ENCODE results near the gene NR2F1-AS1.
"Not testable (repeated sequence)": the region's sequence is repeated elsewhere in the genome, so short reads cannot be mapped to it uniquely, and the experiment has no call there.

Gene NR2F1-AS1

GRCh38 chr5:93510626-93511380, 70.2 kb downstream of the NR2F1-AS1 start:
- DNase-seq (ENCODE audit: low spot score in 2 of 2) (no peak), ATAC-seq (ENCODE audit: low read depth) (no peak)
- Mint-ChIP-seq H3K4me1 (no peaks in the 10 kb centered on the region), H3K9me3 (no peaks in the 10 kb centered on the region), H3K27ac (no peak overlapping the region), H3K36me3 (no peaks in the 10 kb centered on the region), H3K4me3 (no peak overlapping the region), H3K27me3 (peaks cover 3% of the 10 kb centered on the region)

DNA sequence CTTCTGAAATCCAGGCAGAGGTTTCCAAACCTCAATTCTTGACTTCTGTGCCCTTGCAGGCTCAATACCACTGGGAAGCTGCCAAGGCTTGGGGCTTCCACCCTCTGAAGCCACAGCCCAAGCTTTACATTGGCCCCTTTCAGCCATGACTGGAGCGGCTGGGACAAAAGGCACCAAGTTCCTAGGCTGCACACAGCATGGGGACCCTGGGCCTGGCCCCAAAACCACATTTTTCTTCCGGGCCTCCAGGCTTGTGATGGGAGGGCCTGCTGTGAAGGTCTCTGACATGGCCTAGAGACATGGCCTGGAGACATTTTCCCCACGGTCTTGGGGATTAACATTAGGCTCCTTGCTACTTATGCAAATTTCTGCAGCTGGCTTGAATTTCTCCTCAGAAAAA, 75.5 kb downstream of the NR2F1-AS1 start:
- not testable (repeated sequence) for H3K9me3 Mint-ChIP-seq; H3K27me3 Mint-ChIP-seq; H3K27ac Mint-ChIP-seq; ATAC-seq (ENCODE audit: low read depth); DNase-seq (ENCODE audit: low spot score in 2 of 2); H3K36me3 Mint-ChIP-seq; H3K4me1 Mint-ChIP-seq; H3K4me3 Mint-ChIP-seq

- ATAC-seq (ENCODE audit: low read depth): no peak
Measured at GRCh38 chr5:93503598-93504067, 77.4 kb downstream of the NR2F1-AS1 start.

GRCh38 chr5:93497096-93497495, 83.9 kb downstream of the NR2F1-AS1 start:
- Mint-ChIP-seq H3K4me3 (no peak overlapping the region), H3K9me3 (peaks cover 3% of the 10 kb centered on the region), H3K27me3 (no peaks in the 10 kb centered on the region), H3K27ac (no peak overlapping the region), H3K4me1 (no peaks in the 10 kb centered on the region), H3K36me3 (no peaks in the 10 kb centered on the region)
- no peak for ATAC-seq (ENCODE audit: low read depth)
- no peak for DNase-seq (ENCODE audit: low spot score in 2 of 2)

More at GRCh38 chr5:93503598-93504067, 77.4 kb downstream of the NR2F1-AS1 start:
- DNase-seq (ENCODE audit: low spot score in 2 of 2): no peak
- H3K9me3 Mint-ChIP-seq: peaks cover 3% of the 10 kb centered on the region
- no peak overlapping the region for H3K27ac Mint-ChIP-seq
- H3K4me1 Mint-ChIP-seq: no peaks in the 10 kb centered on the region
- no peak overlapping the region for H3K4me3 Mint-ChIP-seq
- H3K36me3 Mint-ChIP-seq: no peaks in the 10 kb centered on the region
- H3K27me3 Mint-ChIP-seq: peaks cover 3% of the 10 kb centered on the region

GRCh38 chr5:93479982-93480509, 101.0 kb downstream of the NR2F1-AS1 start:
- DNase-seq (ENCODE audit: low spot score in 2 of 2) (no peak), ATAC-seq (ENCODE audit: low read depth) (no peak)
- Mint-ChIP-seq H3K4me3 (no peak overlapping the region), H3K9me3 (peaks cover 7% of the 10 kb centered on the region), H3K27ac (no peak overlapping the region), H3K36me3 (no peaks in the 10 kb centered on the region), H3K4me1 (no peaks in the 10 kb centered on the region), H3K27me3 (no peaks in the 10 kb centered on the region)

GRCh38 chr5:93477816-93478215, 103.2 kb downstream of the NR2F1-AS1 start:
- H3K36me3 Mint-ChIP-seq: no peaks in the 10 kb centered on the region
- no peak for DNase-seq (ENCODE audit: low spot score in 2 of 2)
- H3K4me3 Mint-ChIP-seq: no peak overlapping the region
- no peaks in the 10 kb centered on the region for H3K27me3 Mint-ChIP-seq
- H3K27ac Mint-ChIP-seq: no peak overlapping the region
- peaks cover 4% of the 10 kb centered on the region for H3K9me3 Mint-ChIP-seq
- no peaks in the 10 kb centered on the region for H3K4me1 Mint-ChIP-seq
- no peak for ATAC-seq (ENCODE audit: low read depth)

GRCh38 chr5:93476251-93476742, 104.7 kb downstream of the NR2F1-AS1 start:
- Mint-ChIP-seq H3K36me3 (no peaks in the 10 kb centered on the region), H3K4me1 (no peaks in the 10 kb centered on the region), H3K9me3 (peaks cover 4% of the 10 kb centered on the region), H3K27me3 (no peaks in the 10 kb centered on the region), H3K4me3 (no peak overlapping the region), H3K27ac (no peak overlapping the region)
- DNase-seq (ENCODE audit: low spot score in 2 of 2) (no peak), ATAC-seq (ENCODE audit: low read depth) (no peak)

DNA sequence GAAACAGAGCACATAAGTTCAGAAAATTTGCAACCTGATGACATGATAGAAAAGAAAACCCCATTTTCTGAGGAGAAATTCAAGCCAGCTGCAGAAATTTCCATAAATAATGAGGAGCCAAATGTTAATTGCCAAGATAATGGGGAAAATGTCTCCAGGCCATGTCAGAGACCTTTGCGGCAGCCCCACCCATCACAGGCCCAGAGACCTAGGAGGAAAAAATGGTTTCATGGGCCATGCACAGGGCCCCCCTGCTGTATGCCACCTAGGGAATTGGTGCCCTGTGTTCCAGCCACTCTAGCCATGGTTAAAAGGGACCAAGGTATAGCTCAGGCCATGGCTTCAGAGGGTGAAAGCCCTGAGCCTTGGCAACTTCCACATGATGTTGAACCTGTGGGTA, 118.1 kb downstream of the NR2F1-AS1 start:
- Mint-ChIP-seq H3K9me3 (peaks cover 17% of the 10 kb centered on the region), H3K4me1 (no peaks in the 10 kb centered on the region), H3K27ac (no peak overlapping the region), H3K4me3 (no peak overlapping the region), H3K36me3 (peaks cover 2% of the 10 kb centered on the region), H3K27me3 (no peaks in the 10 kb centered on the region)
- DNase-seq (ENCODE audit: low spot score in 2 of 2) (no peak), ATAC-seq (ENCODE audit: low read depth) (no peak)

DNA sequence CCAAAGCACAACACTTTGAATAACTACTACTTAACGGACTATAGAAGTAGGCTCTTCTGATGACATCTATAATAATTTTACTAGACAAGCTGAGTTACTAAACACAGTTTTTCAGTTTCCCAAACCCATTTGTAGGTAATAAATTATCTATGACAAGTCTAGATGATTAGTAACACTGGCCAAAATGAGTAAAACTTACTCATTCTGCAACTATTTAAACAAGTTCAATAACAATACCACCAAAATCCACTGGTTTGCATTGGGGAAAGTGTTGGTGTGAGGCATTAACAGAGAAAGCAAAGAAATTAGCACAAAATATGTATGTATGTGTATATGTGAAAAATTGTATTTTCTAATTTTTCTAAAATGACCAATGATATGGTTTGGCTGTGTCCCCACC, 119.3 kb downstream of the NR2F1-AS1 start:
- Mint-ChIP-seq H3K27ac (no peak overlapping the region), H3K4me1 (no peaks in the 10 kb centered on the region), H3K27me3 (no peaks in the 10 kb centered on the region), H3K4me3 (no peak overlapping the region), H3K36me3 (peaks cover 2% of the 10 kb centered on the region), H3K9me3 (peaks cover 16% of the 10 kb centered on the region)
- no peak for DNase-seq (ENCODE audit: low spot score in 2 of 2)
- ATAC-seq (ENCODE audit: low read depth): no peak

GRCh38 chr5:93460286-93460685, 120.7 kb downstream of the NR2F1-AS1 start:
- H3K9me3 Mint-ChIP-seq: peaks cover 14% of the 10 kb centered on the region
- DNase-seq (ENCODE audit: low spot score in 2 of 2) (no peak), ATAC-seq (ENCODE audit: low read depth) (no peak)
- peaks cover 2% of the 10 kb centered on the region for H3K36me3 Mint-ChIP-seq
- H3K4me3 Mint-ChIP-seq: no peak overlapping the region
- H3K4me1 Mint-ChIP-seq: no peaks in the 10 kb centered on the region
- H3K27ac Mint-ChIP-seq: no peak overlapping the region
- no peaks in the 10 kb centered on the region for H3K27me3 Mint-ChIP-seq

DNA sequence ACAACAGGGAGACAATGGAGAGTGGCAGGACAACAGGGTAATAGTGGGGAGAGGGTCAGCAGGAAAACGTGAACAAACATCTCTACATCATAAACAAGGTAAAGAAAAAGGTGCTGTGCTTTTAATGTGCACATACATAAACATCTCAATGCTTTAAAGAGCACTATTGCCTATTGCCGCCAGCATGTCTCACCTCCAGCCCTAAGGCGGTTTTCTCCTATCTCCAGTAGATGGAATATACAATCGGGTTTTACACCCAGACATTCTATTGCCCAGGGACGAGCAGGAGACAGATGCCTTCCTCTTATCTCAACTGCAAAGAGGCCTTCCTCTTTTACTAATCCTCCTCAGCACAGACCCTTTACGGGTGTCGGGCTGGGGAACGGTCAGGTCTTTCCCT, 124.2 kb downstream of the NR2F1-AS1 start:
- not testable (repeated sequence) for H3K27ac Mint-ChIP-seq; H3K4me3 Mint-ChIP-seq; H3K9me3 Mint-ChIP-seq; DNase-seq (ENCODE audit: low spot score in 2 of 2); H3K27me3 Mint-ChIP-seq; H3K36me3 Mint-ChIP-seq; ATAC-seq (ENCODE audit: low read depth); H3K4me1 Mint-ChIP-seq

GRCh38 chr5:93454896-93455295, 126.1 kb downstream of the NR2F1-AS1 start:
- DNase-seq (ENCODE audit: low spot score in 2 of 2): no peak
- no peaks in the 10 kb centered on the region for H3K27me3 Mint-ChIP-seq
- no peaks in the 10 kb centered on the region for H3K36me3 Mint-ChIP-seq
- no peaks in the 10 kb centered on the region for H3K9me3 Mint-ChIP-seq
- no peak for ATAC-seq (ENCODE audit: low read depth)
- no peak overlapping the region for H3K27ac Mint-ChIP-seq
- H3K4me3 Mint-ChIP-seq: no peak overlapping the region
- H3K4me1 Mint-ChIP-seq: no peaks in the 10 kb centered on the region

DNA sequence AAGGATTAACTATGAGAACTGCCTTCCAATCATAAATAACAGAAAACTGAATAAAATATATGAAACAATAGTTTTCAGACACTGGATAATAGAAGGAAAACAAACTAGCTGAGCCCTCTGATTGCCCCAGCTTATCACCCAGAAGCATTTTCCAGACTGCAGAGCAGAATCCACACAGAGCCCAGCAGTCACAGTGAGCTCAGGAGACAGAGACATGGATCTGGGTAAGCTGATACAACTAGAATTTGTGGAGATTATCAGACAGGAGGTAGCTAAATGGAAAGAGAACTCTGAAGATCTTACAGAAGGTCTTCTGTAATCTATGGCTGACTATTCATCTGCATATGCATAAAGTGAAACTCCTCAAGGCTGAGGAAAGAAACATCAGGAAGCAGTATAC, 128.8 kb downstream of the NR2F1-AS1 start:
- Mint-ChIP-seq H3K4me3 (no peak overlapping the region), H3K36me3 (no peaks in the 10 kb centered on the region), H3K27me3 (no peaks in the 10 kb centered on the region), H3K27ac (no peak overlapping the region), H3K4me1 (no peaks in the 10 kb centered on the region), H3K9me3 (no peaks in the 10 kb centered on the region)
- ATAC-seq (ENCODE audit: low read depth) (no peak), DNase-seq (ENCODE audit: low spot score in 2 of 2) (no peak)

DNA sequence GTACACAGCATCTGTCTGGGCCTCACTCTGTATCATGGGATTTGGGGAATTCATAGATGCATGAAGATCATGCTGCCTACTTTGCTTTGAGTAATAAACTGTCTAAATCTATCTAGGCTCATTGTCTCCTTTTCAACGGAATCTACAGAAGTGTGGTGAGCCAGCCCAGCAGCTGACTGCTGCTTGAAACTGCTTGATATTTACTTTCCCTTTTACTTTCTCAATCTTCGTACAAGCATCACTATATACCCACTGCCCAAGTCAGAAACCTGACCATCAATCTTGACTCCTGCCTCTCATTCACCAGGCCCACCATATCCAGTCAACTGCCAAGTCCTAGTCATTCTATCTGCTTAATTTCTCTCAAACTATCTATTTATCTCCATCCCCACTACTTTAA, 142.9 kb downstream of the NR2F1-AS1 start:
- ATAC-seq (ENCODE audit: low read depth) (no peak), DNase-seq (ENCODE audit: low spot score in 2 of 2) (no peak)
- no peaks in the 10 kb centered on the region for H3K4me1 Mint-ChIP-seq
- peaks cover 3% of the 10 kb centered on the region for H3K27me3 Mint-ChIP-seq
- no peak overlapping the region for H3K27ac Mint-ChIP-seq
- H3K4me3 Mint-ChIP-seq: no peak overlapping the region
- H3K9me3 Mint-ChIP-seq: peaks cover 6% of the 10 kb centered on the region
- peaks cover 1% of the 10 kb centered on the region for H3K36me3 Mint-ChIP-seq

- no peak for ATAC-seq (ENCODE audit: low read depth)
- peaks cover 3% of the 10 kb centered on the region for H3K27me3 Mint-ChIP-seq
- peaks cover 1% of the 10 kb centered on the region for H3K36me3 Mint-ChIP-seq
- no peak overlapping the region for H3K4me3 Mint-ChIP-seq
- H3K9me3 Mint-ChIP-seq: peaks cover 6% of the 10 kb centered on the region
- no peak for DNase-seq (ENCODE audit: low spot score in 2 of 2)
- no peaks in the 10 kb centered on the region for H3K4me1 Mint-ChIP-seq
- H3K27ac Mint-ChIP-seq: no peak overlapping the region
Measured at GRCh38 chr5:93436083-93436482, 144.9 kb downstream of the NR2F1-AS1 start.

All from memory B cell (primary cell).